Parathyroid adenoma (tissue), 2 donors: ENCODE data around the gene HECW1.
A peak's percentile ranks its signal among the peaks of the same experiment; 100 is the strongest.

Experiments used
- H2AFZ ChIP-seq: fragments of 300-600 bp; sonication (generic); one replicate; pipeline ENCODE4 v1.7.0; 2017; ENCODE audit warnings: antibody characterized with exemption, mild to moderate bottlenecking
- H3K27ac ChIP-seq: fragments of 300-600 bp; sonication (generic); one replicate; pipeline ENCODE4 v1.7.0; 2017
- H3K27me3 ChIP-seq: fragments of 300-600 bp; sonication (generic); one replicate; pipeline ENCODE4 v1.7.0; 2017; ENCODE audit warnings: low read length; ENCODE audit not compliant: control insufficient read depth, insufficient read depth
- H3K36me3 ChIP-seq: fragments of 300-600 bp; sonication (generic); one replicate; pipeline ENCODE4 v1.7.0; 2017; ENCODE audit warnings: low read length; ENCODE audit not compliant: control insufficient read depth, insufficient read depth
- H3K4me1 ChIP-seq: fragments of 300-600 bp; sonication (generic); one replicate; pipeline ENCODE4 v1.7.0; 2017; ENCODE audit warnings: control low read depth
- H3K4me2 ChIP-seq: fragments of 300-600 bp; sonication (generic); one replicate; pipeline ENCODE4 v1.7.0; 2017; ENCODE audit warnings: low read length
- H3K4me3 ChIP-seq: fragments of 300-600 bp; sonication (generic); one replicate; pipeline ENCODE4 v1.7.0; 2017; ENCODE audit warnings: low read depth, low read length
- H3K79me2 ChIP-seq: fragments of 300-600 bp; sonication (generic); one replicate; pipeline ENCODE4 v1.7.0; 2017; ENCODE audit warnings: control low read depth
- H3K9ac ChIP-seq: fragments of 300-600 bp; sonication (generic); one replicate; pipeline ENCODE4 v1.7.0; 2017; ENCODE audit warnings: mild to moderate bottlenecking
- H3K9me3 ChIP-seq: fragments of 300-600 bp; sonication (generic); one replicate; pipeline ENCODE4 v1.7.0; 2017; ENCODE audit warnings: low read length; ENCODE audit not compliant: control insufficient read depth
- TF ChIP-seq, protein P1 (sequence below): fragments of 300-600 bp; sonication (generic); IDR thresholded peaks from one replicate; pipeline ENCODE4 v1.7.0; 2017; ENCODE audit warnings: antibody characterized with exemption, mild to moderate bottlenecking
- donor health status: primary hyperparathyroidism.

The HECW1 gene

DNA sequence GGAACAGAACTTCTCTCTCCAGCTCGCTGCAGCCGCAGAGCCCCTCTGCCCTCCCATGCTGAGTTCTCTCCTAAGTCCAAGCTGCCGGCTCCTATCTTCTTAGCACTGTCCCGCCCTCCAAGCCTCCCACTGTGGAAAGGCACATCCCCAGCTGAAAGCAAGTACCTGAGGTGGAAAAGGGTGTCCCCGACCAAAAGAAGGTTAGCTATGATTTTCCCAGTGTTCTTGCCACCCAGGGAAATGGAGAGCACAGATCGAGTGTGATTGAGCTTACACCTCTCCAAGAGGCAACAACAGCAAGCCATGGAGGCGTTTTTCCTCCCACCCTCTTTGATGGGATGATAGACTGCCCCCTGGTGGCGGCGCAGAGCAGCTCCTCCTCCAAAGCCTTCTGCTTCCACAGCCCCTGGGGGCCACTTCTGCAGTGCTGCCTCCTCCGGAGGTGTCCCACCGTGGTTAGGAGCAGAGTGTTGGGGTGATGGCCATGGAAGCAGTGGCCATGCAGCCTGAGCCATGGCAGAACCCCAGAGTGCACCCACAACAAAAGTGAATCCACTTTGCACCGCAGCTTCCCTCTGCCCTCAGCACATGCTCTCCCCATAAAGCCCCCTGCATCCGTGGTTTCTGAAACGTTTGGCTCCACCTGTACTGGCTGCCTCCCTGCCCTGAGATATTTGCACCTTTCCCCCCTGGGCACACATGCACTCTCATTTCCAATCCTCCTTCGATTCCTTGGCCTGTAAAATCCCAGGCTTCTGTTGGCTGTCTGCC lies 327.4 kb downstream of the HECW1 start:
- TF ChIP-seq, protein P1, sequence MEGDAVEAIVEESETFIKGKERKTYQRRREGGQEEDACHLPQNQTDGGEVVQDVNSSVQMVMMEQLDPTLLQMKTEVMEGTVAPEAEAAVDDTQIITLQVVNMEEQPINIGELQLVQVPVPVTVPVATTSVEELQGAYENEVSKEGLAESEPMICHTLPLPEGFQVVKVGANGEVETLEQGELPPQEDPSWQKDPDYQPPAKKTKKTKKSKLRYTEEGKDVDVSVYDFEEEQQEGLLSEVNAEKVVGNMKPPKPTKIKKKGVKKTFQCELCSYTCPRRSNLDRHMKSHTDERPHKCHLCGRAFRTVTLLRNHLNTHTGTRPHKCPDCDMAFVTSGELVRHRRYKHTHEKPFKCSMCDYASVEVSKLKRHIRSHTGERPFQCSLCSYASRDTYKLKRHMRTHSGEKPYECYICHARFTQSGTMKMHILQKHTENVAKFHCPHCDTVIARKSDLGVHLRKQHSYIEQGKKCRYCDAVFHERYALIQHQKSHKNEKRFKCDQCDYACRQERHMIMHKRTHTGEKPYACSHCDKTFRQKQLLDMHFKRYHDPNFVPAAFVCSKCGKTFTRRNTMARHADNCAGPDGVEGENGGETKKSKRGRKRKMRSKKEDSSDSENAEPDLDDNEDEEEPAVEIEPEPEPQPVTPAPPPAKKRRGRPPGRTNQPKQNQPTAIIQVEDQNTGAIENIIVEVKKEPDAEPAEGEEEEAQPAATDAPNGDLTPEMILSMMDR, result peak; percentile 37
- Histone ChIP-seq H3K9me3 (no peaks in the 10 kb centered on the region), H3K4me1 (no peaks in the 10 kb centered on the region), H3K36me3 (no peaks in the 10 kb centered on the region), H3K79me2 (no peaks in the 10 kb centered on the region), H2AFZ (no peak overlapping the region), H3K27ac (no peak overlapping the region), H3K9ac (no peak overlapping the region), H3K4me2 (no peak overlapping the region), H3K27me3 (no peaks in the 10 kb centered on the region), H3K4me3 (no peak overlapping the region)

DNA sequence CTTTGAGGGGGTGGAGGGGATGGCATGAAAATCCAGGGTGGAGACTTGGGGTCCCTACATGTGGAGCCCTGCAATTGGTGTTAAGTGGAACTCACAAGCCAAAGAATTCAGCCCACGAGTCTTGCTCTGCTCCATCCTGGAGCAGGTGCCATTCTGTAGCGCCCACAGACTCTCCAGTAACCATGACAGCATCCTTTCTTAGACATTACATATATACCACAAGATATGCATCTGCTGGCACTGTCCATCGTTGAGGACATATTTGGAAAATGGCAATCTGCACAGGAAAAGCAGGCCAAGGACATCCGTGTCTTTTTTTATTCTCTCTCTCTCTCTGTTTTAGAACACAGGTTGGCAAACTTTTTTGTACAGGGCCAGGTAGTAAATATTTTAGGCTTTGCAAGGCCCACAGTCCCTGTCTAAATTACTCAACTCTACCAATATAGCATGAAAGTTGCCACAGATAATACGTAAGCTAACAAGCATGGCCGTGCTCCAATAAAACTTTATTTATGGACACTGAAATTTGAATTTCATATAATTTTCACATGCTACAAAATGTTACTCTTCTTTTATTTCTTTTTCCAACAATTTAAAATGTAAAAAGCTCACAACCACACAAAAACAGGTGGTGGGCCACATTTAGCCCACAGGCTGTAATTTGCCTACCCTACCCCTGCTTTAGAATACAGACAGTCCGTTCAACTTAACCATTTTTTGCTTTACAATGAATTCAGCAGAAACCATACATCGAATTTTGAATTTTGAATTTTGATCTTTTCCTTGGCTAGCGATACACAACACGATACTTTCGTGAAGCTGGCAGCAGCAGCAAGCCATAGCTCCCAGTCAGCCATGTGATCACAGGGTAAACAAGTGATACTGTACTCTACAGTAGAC lies 329.0 kb downstream of the HECW1 start:
- H3K4me2 ChIP-seq, result no peak overlapping the region
- H3K27ac ChIP-seq, result no peak overlapping the region
- H3K79me2 ChIP-seq, result no peaks in the 10 kb centered on the region
- no peaks in the 10 kb centered on the region for H3K36me3 ChIP-seq
- no peak overlapping the region for H3K9ac ChIP-seq
- H3K4me1 ChIP-seq, result no peaks in the 10 kb centered on the region
- TF ChIP-seq, protein P1, result no peak
- no peaks in the 10 kb centered on the region for H3K9me3 ChIP-seq
- no peaks in the 10 kb centered on the region for H3K27me3 ChIP-seq
- no peak overlapping the region for H2AFZ ChIP-seq
- no peak overlapping the region for H3K4me3 ChIP-seq

DNA sequence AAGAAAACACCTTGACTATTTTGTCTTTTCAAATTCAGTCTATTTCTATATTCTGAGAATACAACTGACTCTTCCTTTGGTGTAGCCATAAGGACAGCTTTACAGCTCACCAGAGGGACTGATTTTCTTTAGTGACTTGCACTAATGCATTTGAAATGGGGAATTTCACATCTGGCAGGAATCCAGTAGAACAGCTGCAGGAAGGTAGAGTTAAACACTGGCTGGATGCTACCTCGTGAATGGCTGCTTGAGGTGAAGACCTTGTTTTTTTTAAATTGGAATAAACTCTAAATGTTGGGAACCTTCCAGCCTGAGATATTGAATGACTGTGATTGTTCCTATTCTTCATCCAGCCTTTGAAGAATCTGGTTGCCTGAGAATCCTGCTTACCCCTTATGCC lies 330.9 kb downstream of the HECW1 start:
- TF ChIP-seq, protein P1, result no peak
- H3K9me3 ChIP-seq, result no peaks in the 10 kb centered on the region
- H3K36me3 ChIP-seq, result no peaks in the 10 kb centered on the region
- H3K9ac ChIP-seq, result no peak overlapping the region
- no peak overlapping the region for H3K27ac ChIP-seq
- no peak overlapping the region for H2AFZ ChIP-seq
- no peak overlapping the region for H3K4me3 ChIP-seq
- H3K4me2 ChIP-seq, result no peak overlapping the region
- H3K79me2 ChIP-seq, result no peaks in the 10 kb centered on the region
- H3K27me3 ChIP-seq, result no peaks in the 10 kb centered on the region
- H3K4me1 ChIP-seq, result no peaks in the 10 kb centered on the region

DNA sequence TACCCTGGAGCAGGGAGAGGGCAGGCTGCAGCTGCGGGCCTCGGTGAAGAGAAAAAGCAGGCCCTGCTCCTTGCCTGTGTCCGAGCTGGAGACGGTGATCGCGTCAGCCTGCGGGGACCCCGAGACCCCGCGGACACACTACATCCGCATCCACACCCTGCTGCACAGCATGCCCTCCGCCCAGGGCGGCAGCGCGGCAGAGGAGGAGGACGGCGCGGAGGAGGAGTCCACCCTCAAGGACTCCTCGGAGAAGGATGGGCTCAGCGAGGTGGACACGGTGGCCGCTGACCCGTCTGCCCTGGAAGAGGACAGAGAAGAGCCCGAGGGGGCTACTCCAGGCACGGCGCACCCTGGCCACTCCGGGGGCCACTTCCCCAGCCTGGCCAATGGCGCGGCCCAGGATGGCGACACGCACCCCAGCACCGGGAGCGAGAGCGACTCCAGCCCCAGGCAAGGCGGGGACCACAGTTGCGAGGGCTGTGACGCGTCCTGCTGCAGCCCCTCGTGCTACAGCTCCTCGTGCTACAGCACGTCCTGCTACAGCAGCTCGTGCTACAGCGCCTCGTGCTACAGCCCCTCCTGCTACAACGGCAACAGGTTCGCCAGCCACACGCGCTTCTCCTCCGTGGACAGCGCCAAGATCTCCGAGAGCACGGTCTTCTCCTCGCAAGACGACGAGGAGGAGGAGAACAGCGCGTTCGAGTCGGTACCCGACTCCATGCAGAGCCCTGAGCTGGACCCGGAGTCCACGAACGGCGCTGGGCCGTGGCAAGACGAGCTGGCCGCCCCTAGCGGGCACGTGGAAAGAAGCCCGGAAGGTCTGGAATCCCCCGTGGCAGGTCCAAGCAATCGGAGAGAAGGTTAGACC lies 332.5 kb downstream of the HECW1 start:
- H2AFZ ChIP-seq, result no peak overlapping the region
- no peak overlapping the region for H3K4me3 ChIP-seq
- no peak overlapping the region for H3K4me2 ChIP-seq
- no peaks in the 10 kb centered on the region for H3K9me3 ChIP-seq
- H3K9ac ChIP-seq, result no peak overlapping the region
- H3K4me1 ChIP-seq, result no peaks in the 10 kb centered on the region
- no peaks in the 10 kb centered on the region for H3K36me3 ChIP-seq
- no peak overlapping the region for H3K27ac ChIP-seq
- H3K79me2 ChIP-seq, result no peaks in the 10 kb centered on the region
- no peaks in the 10 kb centered on the region for H3K27me3 ChIP-seq
- TF ChIP-seq, protein P1, result no peak
